Measurements from ENCODE around the gene EMC8. TPM values are rescaled to one million over a fixed set of nuclear protein-coding genes. Genes with fewer than 3 reads are reported as not detected.
"Not testable (repeated sequence)": the region's sequence is repeated elsewhere in the genome, so short reads cannot be mapped to it uniquely, and the experiment has no call there.

EMC8 gene
- polyA plus RNA-seq, 1 donor (not counting 4 experiments of a cell fraction or from before 2014, with no cell fraction given): 38.5 TPM

DNA sequence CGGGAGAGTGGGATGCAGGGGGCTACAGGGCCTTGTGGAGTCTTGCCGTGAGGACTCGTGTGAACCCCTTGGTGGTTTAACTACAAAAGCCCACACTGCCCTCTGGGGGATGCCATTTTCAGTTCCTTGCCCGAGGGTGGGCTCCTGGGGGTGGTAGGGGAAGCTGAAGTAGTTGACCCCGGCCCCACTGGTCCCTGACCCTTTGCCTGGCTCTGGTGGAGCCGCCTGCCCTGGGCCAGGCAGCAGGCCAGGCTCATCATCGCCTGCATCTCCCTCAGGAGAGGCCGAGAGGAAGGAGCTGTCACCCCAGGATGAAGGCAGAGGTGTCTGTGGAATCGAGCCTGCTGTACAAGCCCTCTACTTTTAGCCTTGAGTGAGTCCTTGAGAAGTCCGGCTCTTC, 10.3 kb upstream of the EMC8 start:
- Histone ChIP-seq H4K20me1 (ENCODE audit: control insufficient read depth, extremely low read depth, insufficient read depth, low read length) (peaks cover 1% of the 10 kb centered on the region), H3K9me1 (ENCODE audit: control insufficient read depth, extremely low read depth, insufficient read depth, low read length) (no peaks in the 10 kb centered on the region), H3K79me2 (ENCODE audit: control insufficient read depth, insufficient read depth, low read length) (no peaks in the 10 kb centered on the region), H3K36me3 (ENCODE audit: control insufficient read depth in 2 of 2, extremely low read depth in 1 of 2, insufficient read depth in 2 of 2, low read length in 2 of 2) (peaks cover 11 to 15% of the 10 kb centered on the region in 2 experiments), H3K27ac (ENCODE audit: control insufficient read depth, insufficient read depth, low read length) (no peak overlapping the region), H3K9me3 (ENCODE audit: control insufficient read depth, low read depth, low read length) (no peaks in the 10 kb centered on the region), H3K9ac (ENCODE audit: control insufficient read depth, extremely low read depth, insufficient read depth, low read length) (no peak overlapping the region), H3K4me1 (ENCODE audit: control insufficient read depth, extremely low read depth, insufficient read depth, low read length) (no peaks in the 10 kb centered on the region), H3K4me3 (ENCODE audit: control insufficient read depth in 2 of 3, extremely low read depth in 1 of 3, insufficient read depth in 2 of 3, low read depth in 1 of 3, low read length in 3 of 3) (no peak overlapping the region), H3K4me2 (ENCODE audit: control insufficient read depth, extremely low read depth, insufficient read depth, low read depth, low read length) (no peak overlapping the region), H3K27me3 (ENCODE audit: control insufficient read depth, extremely low read depth, insufficient read depth, low read length) (peaks cover 22% of the 10 kb centered on the region), H2AFZ (ENCODE audit: control insufficient read depth, low read length) (no peak overlapping the region)
- no peak for DNase-seq (ENCODE audit: low read depth, low spot score)
- dilution Hi-C loops (cut with MboI; ENCODE audit: extremely low pct_ligation_motif_present, low sequenced_read_pairs): no loop called here
- no peak for TF ChIP-seq EZH2 (IDR thresholded peaks at IDR 0.05; ENCODE audit: low read length)
- TF ChIP-seq, protein P1, sequence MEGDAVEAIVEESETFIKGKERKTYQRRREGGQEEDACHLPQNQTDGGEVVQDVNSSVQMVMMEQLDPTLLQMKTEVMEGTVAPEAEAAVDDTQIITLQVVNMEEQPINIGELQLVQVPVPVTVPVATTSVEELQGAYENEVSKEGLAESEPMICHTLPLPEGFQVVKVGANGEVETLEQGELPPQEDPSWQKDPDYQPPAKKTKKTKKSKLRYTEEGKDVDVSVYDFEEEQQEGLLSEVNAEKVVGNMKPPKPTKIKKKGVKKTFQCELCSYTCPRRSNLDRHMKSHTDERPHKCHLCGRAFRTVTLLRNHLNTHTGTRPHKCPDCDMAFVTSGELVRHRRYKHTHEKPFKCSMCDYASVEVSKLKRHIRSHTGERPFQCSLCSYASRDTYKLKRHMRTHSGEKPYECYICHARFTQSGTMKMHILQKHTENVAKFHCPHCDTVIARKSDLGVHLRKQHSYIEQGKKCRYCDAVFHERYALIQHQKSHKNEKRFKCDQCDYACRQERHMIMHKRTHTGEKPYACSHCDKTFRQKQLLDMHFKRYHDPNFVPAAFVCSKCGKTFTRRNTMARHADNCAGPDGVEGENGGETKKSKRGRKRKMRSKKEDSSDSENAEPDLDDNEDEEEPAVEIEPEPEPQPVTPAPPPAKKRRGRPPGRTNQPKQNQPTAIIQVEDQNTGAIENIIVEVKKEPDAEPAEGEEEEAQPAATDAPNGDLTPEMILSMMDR (optimal IDR thresholded peaks at IDR 0.05 in 1 of 3, IDR thresholded peaks at IDR 0.05 in 1 of 3, conservative IDR thresholded peaks at IDR 0.05 in 1 of 3; ENCODE audit: extremely low read depth in 1 of 3, insufficient read depth in 2 of 3, low read length in 3 of 3): no peak
- no peak for FAIRE-seq

GRCh38 chr16:85808926-85809325, 9.6 kb upstream of the EMC8 start:
- Histone ChIP-seq H3K27me3 (ENCODE audit: control insufficient read depth, extremely low read depth, insufficient read depth, low read length) (peaks cover 22% of the 10 kb centered on the region), H3K4me1 (ENCODE audit: control insufficient read depth, extremely low read depth, insufficient read depth, low read length) (no peaks in the 10 kb centered on the region), H4K20me1 (ENCODE audit: control insufficient read depth, extremely low read depth, insufficient read depth, low read length) (peaks cover 2% of the 10 kb centered on the region), H3K4me2 (ENCODE audit: control insufficient read depth, extremely low read depth, insufficient read depth, low read depth, low read length) (no peak overlapping the region), H3K79me2 (ENCODE audit: control insufficient read depth, insufficient read depth, low read length) (peaks cover 3% of the 10 kb centered on the region), H3K9ac (ENCODE audit: control insufficient read depth, extremely low read depth, insufficient read depth, low read length) (no peak overlapping the region), H3K36me3 (ENCODE audit: control insufficient read depth in 2 of 2, extremely low read depth in 1 of 2, insufficient read depth in 2 of 2, low read length in 2 of 2) (peaks cover 15 to 18% of the 10 kb centered on the region in 2 experiments), H3K4me3 (ENCODE audit: control insufficient read depth in 2 of 3, extremely low read depth in 1 of 3, insufficient read depth in 2 of 3, low read depth in 1 of 3, low read length in 3 of 3) (no peak overlapping the region), H3K27ac (ENCODE audit: control insufficient read depth, insufficient read depth, low read length) (no peak overlapping the region), H3K9me1 (ENCODE audit: control insufficient read depth, extremely low read depth, insufficient read depth, low read length) (no peaks in the 10 kb centered on the region), H2AFZ (ENCODE audit: control insufficient read depth, low read length) (no peak overlapping the region), H3K9me3 (ENCODE audit: control insufficient read depth, low read depth, low read length) (no peaks in the 10 kb centered on the region)
- FAIRE-seq (no peak), DNase-seq (ENCODE audit: low read depth, low spot score) (no peak)
- TF ChIP-seq EZH2 (IDR thresholded peaks at IDR 0.05; ENCODE audit: low read length): no peak
- TF ChIP-seq, protein P1 (optimal IDR thresholded peaks at IDR 0.05 in 1 of 3, IDR thresholded peaks at IDR 0.05 in 1 of 3, conservative IDR thresholded peaks at IDR 0.05 in 1 of 3; ENCODE audit: extremely low read depth in 1 of 3, insufficient read depth in 2 of 3, low read length in 3 of 3): no peak
- dilution Hi-C loops (cut with MboI; ENCODE audit: extremely low pct_ligation_motif_present, low sequenced_read_pairs): no loop called here

GRCh38 chr16:85808104-85808503, 8.8 kb upstream of the EMC8 start:
- Histone ChIP-seq H3K36me3 (ENCODE audit: control insufficient read depth in 2 of 2, extremely low read depth in 1 of 2, insufficient read depth in 2 of 2, low read length in 2 of 2) (peaks cover 20 to 26% of the 10 kb centered on the region in 2 experiments), H3K79me2 (ENCODE audit: control insufficient read depth, insufficient read depth, low read length) (peaks cover 10% of the 10 kb centered on the region), H3K27me3 (ENCODE audit: control insufficient read depth, extremely low read depth, insufficient read depth, low read length) (peaks cover 22% of the 10 kb centered on the region)
- H3K4me2 ChIP-seq (ENCODE audit: control insufficient read depth, extremely low read depth, insufficient read depth, low read depth, low read length); FAIRE-seq; H3K4me3 ChIP-seq (ENCODE audit: control insufficient read depth in 2 of 3, extremely low read depth in 1 of 3, insufficient read depth in 2 of 3, low read depth in 1 of 3, low read length in 3 of 3); H2AFZ ChIP-seq (ENCODE audit: control insufficient read depth, low read length); H3K4me1 ChIP-seq (ENCODE audit: control insufficient read depth, extremely low read depth, insufficient read depth, low read length); H3K27ac ChIP-seq (ENCODE audit: control insufficient read depth, insufficient read depth, low read length); H3K9me1 ChIP-seq (ENCODE audit: control insufficient read depth, extremely low read depth, insufficient read depth, low read length); H3K9ac ChIP-seq (ENCODE audit: control insufficient read depth, extremely low read depth, insufficient read depth, low read length); H4K20me1 ChIP-seq (ENCODE audit: control insufficient read depth, extremely low read depth, insufficient read depth, low read length); DNase-seq (ENCODE audit: low read depth, low spot score); H3K9me3 ChIP-seq (ENCODE audit: control insufficient read depth, low read depth, low read length); dilution Hi-C loops (cut with MboI; ENCODE audit: extremely low pct_ligation_motif_present, low sequenced_read_pairs): not testable (repeated sequence)

- H3K4me3 ChIP-seq (ENCODE audit: control insufficient read depth in 2 of 3, extremely low read depth in 1 of 3, insufficient read depth in 2 of 3, low read depth in 1 of 3, low read length in 3 of 3); H3K4me2 ChIP-seq (ENCODE audit: control insufficient read depth, extremely low read depth, insufficient read depth, low read depth, low read length); H3K9me3 ChIP-seq (ENCODE audit: control insufficient read depth, low read depth, low read length); H3K9me1 ChIP-seq (ENCODE audit: control insufficient read depth, extremely low read depth, insufficient read depth, low read length); H3K9ac ChIP-seq (ENCODE audit: control insufficient read depth, extremely low read depth, insufficient read depth, low read length); DNase-seq (ENCODE audit: low read depth, low spot score); H4K20me1 ChIP-seq (ENCODE audit: control insufficient read depth, extremely low read depth, insufficient read depth, low read length); H2AFZ ChIP-seq (ENCODE audit: control insufficient read depth, low read length); FAIRE-seq; dilution Hi-C loops (cut with MboI; ENCODE audit: extremely low pct_ligation_motif_present, low sequenced_read_pairs); H3K27ac ChIP-seq (ENCODE audit: control insufficient read depth, insufficient read depth, low read length); H3K4me1 ChIP-seq (ENCODE audit: control insufficient read depth, extremely low read depth, insufficient read depth, low read length): not testable (repeated sequence)
- Histone ChIP-seq H3K36me3 (ENCODE audit: control insufficient read depth in 2 of 2, extremely low read depth in 1 of 2, insufficient read depth in 2 of 2, low read length in 2 of 2) (peaks cover 20 to 32% of the 10 kb centered on the region in 2 experiments), H3K79me2 (ENCODE audit: control insufficient read depth, insufficient read depth, low read length) (peaks cover 17% of the 10 kb centered on the region), H3K27me3 (ENCODE audit: control insufficient read depth, extremely low read depth, insufficient read depth, low read length) (peaks cover 14% of the 10 kb centered on the region)
Observed at GRCh38 chr16:85807340-85807739, 8.0 kb upstream of the EMC8 start.
